Limb (tissue), 2 donors: ENCODE data around the gene SPRY1.

ENCODE experiments used
- DNase-seq, 2 donors: peaks; one replicate each; pipeline ENCODE4 v3.0.0-alpha.2; 2016; ENCODE audit errors: extremely low spot score in 2 of 2

Gene SPRY1

GRCh38 chr4:123409334-123409733 lies 12.7 kb downstream of the SPRY1 start:
- DNase-seq, result no peak

GRCh38 chr4:123411514-123411913 lies 14.9 kb downstream of the SPRY1 start:
- DNase-seq, result no peak

GRCh38 chr4:123412091-123412505 lies 15.5 kb downstream of the SPRY1 start:
- DNase-seq, result no peak

GRCh38 chr4:123412700-123413512 lies 16.3 kb downstream of the SPRY1 start:
- no peak for DNase-seq

GRCh38 chr4:123415576-123415975 lies 19.0 kb downstream of the SPRY1 start:
- DNase-seq, result no peak

GRCh38 chr4:123415977-123416376 lies 19.4 kb downstream of the SPRY1 start:
- DNase-seq, result no peak

- no peak for DNase-seq
Measured at GRCh38 chr4:123417813-123418212, 21.2 kb downstream of the SPRY1 start.

- DNase-seq, result no peak
Measured at GRCh38 chr4:123418351-123418931, 21.8 kb downstream of the SPRY1 start.

- no peak for DNase-seq
Measured at GRCh38 chr4:123419885-123420755, 23.5 kb downstream of the SPRY1 start.

- no peak for DNase-seq
Measured at GRCh38 chr4:123421227-123421936, 24.8 kb downstream of the SPRY1 start.

- no peak for DNase-seq
Measured at GRCh38 chr4:123421937-123422781, 25.6 kb downstream of the SPRY1 start.

- no peak for DNase-seq
Measured at GRCh38 chr4:123423819-123424218, 27.2 kb downstream of the SPRY1 start.

- DNase-seq, result no peak
Measured at GRCh38 chr4:123427951-123428350, 31.4 kb downstream of the SPRY1 start.

GRCh38 chr4:123430031-123430430 lies 33.4 kb downstream of the SPRY1 start:
- DNase-seq, result no peak

- no peak for DNase-seq
Measured at GRCh38 chr4:123430501-123430900, 33.9 kb downstream of the SPRY1 start.

GRCh38 chr4:123433573-123433972 lies 37.0 kb downstream of the SPRY1 start:
- no peak for DNase-seq

- DNase-seq, result no peak
Measured at GRCh38 chr4:123433976-123434375, 37.4 kb downstream of the SPRY1 start.

- no peak for DNase-seq
Measured at GRCh38 chr4:123435246-123436113, 38.9 kb downstream of the SPRY1 start.

GRCh38 chr4:123438031-123438430 lies 41.4 kb downstream of the SPRY1 start:
- no peak for DNase-seq
